ENCODE data around the gene FGD6.
"Not testable (repeated sequence)": the region's sequence is repeated elsewhere in the genome, so short reads cannot be mapped to it uniquely, and the experiment has no call there.

FGD6 gene

DNA sequence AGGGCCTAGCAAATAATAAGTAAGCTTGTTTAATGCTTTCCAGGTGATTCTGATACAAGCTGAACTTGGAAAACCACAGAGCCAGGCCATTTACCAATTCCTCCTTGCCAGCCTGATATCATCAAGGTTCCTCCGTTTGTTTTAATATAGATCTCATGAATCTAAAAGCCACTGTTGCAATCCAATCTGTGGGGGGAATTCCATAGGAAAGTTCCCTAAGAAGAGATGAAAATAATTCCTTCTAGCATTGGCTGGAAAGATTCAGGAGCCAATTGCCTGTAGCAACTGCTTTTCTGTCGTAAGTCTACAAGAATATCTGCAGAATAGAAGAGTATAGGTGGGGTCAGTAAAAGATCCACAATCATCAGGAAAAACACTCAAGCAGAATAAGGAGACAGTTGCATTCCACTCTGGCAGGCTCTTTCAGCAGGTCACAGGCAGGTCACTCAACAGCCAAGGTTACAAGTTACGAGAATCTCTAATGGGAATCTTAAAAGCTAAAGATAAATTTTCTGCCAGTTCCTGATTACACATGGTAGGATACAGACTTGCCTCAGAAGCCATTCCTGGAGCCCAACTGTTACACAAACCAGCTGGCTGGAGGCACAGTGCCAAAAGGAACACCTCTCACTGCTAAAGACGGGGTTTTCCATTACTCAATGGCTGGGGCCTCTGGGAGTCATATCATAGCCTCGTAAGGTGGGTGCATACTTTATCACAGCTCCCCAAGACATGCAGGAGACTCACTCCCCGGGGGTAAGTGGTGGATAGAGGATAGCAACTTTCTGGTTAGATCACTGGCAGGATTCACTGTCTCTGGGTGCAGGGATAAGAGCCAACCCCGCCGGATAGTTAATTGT lies 43.6 kb downstream of the FGD6 start:
- no peak for FAIRE-seq

DNA sequence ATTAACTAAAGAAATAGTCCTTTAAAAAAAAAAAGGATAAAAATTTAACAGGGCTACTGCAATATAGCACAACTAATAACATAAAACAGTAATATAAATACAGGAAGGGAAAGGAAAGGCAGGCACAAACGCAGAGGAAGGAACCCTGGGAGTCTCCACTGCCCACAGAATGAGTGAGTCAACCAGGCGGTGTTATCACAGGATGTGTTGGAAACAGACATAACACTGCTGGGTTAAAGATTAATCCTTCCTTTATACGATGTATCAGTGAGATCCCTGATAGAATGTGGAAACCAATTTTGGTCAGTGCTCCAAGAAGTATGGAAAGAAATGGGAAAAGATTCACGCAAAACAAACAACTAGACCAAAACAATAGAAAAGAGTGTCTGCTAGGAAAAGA lies 47.9 kb downstream of the FGD6 start:
- no peak for FAIRE-seq

DNA sequence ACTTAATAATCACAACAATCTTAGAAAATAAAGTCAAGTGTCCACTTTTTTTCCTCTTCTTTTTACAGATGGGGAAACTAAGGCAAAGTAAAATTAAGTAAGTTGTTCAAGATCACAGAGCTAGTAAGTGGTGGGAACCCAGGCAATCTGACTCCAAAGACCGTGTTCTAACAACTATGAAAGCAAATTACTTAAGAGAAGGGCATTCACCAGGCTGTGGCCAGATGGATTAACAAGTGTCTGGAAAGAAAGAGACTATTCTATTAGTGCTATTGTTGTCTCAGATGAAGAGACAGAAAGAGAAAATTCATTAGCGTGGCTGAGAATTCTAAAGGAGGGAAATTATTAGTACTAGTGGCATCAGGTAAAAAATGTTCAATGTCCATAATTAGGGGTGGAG lies 48.5 kb downstream of the FGD6 start:
- FAIRE-seq, result no peak

DNA sequence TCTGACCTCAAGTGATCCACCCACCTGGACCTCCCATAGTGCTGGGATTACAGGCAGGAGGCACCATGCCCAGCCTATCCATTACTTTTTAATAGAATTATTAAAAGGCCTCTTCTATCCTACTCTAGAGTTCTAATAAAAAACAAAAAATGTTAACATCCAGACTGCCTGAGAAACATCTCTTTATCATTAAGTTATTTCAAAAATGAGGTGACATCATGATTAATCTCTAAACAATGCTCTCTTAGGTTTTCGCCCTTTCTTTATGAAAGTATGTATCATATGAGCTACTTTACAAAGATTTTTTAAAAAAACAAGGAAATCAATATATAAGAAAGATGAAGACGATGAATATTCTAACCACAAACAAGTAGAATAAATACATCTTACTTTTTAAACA lies 52.6 kb downstream of the FGD6 start:
- FAIRE-seq, result no peak

DNA sequence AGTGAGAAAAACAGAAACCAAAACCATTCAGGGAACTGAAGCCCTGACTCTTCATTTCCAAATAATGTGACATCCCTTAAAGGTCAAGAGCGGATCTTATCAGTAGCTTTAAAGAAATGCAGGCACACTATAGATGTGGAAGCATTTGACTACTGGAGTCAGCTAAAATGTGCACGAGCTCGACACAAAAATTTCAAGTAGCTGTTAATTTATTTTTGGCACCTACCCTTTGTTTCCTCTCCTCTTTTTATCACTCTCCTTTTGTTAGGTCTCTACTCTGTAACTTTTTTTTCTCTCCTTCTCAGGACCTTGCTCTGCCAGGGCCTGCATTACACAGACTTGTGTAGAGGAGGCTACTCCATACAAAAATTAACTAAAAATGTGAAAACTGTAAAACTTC lies 58.3 kb downstream of the FGD6 start:
- FAIRE-seq, result no peak

DNA sequence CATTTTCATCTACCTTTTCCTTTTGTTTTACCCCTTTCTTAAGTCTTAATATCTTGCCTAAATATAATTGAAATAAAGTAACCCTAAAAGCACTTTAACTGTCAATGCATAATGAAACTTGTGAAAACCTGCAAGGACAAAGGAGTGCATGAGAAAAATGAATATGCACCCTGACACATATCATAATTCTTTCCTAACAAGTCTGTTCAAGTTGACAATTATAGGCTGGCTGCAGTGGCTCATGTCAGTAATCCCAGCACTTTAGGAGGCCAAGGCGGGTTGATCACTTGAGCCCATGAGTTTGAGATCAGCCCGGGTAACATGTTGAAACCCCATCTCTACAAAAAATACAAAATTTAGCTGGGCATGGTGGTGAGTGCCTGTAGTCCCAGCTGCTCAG lies 65.4 kb downstream of the FGD6 start:
- FAIRE-seq, result no peak

DNA sequence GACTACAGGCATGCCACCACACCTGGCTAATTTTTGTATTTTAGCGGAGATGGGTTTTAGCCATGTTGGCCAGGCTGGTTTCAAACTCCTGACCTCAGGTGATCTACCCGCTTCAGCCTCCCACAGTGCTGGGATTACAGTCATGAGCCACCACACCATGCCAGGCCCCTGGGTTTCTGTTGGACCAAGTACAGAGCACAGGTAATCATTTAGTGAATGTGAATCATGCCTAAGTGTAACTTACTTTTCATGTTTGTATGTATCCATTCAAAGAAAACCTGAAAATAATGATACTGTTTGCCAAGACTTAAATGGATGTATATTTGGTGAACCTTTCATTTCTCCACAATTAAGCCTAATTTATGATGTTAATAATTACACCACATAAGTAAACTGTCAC lies 65.9 kb downstream of the FGD6 start:
- FAIRE-seq, result no peak

DNA sequence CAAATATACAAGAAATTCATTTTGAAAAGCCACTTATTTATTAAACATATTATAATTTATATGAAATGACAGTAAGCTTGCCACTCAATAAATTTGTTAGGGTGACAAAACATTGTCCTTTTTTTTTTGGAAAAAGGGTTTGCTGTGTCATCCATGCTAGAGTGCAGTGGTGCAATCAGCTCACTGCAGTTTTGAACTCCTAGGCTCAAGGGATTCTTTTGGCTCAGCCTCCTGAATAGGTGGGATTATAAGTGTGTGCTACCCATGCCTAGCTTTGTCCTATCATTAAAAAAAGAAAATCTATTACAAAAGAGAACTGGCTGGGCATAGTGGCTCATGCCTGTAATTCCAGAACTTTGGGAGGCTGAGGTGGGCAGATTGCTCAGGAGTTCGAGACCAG lies 66.8 kb downstream of the FGD6 start:
- FAIRE-seq, result no peak

DNA sequence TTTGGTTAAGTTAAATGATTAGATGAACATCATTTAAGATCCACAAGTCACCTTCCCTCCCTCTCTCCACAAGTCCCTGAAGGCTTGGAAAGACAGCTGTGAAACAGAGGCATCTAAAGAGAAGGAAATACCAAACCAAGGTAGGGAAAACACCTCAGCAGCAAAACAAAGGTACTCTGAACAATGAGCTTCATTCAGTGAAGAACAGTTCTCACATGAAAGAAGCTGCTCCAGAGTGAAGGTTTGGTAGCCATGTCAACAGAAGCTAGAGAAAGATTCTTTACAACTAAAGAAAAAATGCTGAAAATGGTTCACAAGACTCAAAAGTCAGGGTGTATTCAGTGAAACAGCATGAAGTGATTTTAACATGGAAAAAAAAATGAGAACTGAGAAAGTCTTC lies 69.4 kb downstream of the FGD6 start:
- FAIRE-seq, result no peak

DNA sequence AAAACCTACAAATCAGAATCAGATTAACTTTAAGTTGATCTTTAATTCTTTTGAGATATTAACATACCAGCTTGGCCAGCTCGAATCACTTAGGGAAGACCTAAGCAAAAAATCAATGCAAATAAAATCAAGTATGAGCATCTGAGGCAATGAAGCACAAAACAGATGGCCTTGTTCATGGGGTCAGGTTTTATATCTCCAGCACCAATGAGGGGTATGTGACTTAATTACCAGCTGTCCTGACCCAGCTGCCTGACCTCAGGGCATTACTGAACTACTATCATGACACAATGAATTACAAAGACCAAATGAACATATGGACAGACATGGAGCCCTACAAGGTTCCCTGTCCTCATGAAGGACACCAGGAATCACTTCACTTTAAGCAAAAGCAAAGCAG lies 70.5 kb downstream of the FGD6 start:
- FAIRE-seq, result no peak

DNA sequence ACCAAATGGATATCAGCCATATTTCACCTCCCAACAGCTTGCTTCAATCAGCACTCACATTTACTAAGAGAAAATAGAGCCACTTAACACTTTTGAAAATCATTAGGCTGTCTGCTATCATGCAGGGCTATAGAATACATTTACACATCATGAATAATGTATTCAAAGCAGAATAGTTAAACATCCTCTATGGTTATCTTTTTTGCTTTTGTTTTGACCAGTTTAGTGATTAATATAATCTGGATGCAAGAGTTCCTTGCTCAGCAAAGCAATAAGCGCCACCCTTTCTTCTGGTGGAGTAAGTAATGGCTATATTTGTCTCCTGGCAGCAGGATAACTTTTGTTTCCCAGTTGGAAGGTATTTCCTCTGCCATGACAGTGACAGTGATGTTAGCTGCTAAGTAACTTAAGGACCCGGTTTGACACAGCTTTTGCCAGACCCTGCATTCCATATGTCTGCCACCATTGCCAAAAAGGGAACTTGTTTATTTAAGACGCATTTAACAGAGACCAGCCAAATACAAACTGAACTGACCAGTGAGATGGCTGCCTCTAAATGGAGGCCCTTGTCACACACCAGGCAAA lies 73.6 kb downstream of the FGD6 start:
- FAIRE-seq, result no peak

DNA sequence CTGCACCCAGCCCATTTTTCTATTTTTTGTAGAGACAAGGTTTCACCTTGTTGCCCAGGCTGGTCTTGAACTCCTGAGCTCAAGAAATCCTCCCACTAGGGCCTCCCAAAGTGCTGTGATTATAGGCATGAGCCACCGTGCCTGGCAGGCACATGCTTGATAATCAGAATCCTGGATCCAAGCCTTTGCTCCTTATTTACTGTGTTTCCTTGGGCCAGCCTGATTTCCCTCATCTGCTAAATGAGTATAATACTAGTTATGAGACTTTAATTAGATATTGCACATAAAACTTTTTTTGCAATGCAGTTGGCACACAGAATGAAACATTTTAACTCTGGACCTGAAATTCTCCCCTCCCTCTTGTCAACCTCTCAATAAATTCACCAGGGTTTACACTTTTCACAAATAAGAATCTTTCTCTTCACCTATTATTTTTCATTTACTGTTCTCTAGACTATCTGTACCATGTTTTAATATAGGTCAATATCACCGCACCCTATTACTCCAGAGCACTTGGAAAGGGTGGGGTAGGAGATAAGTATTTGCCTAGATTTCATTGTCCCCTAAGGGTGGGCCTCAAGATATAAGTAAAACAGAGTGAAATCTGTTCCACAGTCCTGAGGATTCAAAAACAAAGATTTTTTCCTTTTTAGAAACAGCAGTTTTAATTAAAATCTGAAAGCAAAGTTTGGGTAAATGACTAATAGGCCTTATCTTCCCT lies 74.7 kb downstream of the FGD6 start:
- no peak for FAIRE-seq

DNA sequence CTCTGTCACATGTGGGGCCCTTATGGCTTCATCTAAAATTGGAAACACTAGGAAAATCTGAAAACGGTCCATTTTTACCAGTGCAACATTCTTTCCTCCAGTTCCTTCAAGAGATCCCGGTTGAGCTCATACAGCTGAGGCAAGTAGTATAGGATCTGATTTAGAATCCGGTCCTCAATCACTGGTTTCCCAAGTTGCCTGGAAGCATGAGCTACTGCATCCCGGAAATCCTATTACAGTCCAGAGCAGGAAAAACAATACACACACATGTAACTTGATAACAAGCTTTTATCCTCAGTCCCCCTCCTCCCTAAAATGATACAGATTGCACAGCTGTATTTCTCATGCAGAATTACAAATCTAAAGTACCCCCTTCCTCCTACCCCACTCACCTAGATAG lies 76.0 kb downstream of the FGD6 start:
- FAIRE-seq, result no peak

DNA sequence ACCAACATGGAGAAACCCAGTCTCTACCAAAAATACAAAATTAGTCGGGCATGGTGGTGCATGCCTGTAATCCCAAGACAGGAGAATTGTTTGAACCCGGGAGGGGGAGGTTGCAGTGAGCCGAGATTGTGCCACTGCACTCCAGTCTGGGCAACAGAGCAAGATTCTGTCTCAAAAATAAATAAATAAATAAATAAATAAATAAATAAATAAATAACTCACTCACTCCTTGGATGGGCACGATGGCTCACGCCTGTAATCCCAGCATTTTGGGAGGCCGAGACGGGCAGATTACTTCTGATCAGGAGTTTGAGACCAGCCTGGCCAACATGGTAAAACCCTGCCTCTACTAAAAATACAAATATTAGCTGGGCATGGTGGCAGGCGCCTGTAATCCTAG lies 79.2 kb downstream of the FGD6 start:
- FAIRE-seq, result not testable (repeated sequence)

DNA sequence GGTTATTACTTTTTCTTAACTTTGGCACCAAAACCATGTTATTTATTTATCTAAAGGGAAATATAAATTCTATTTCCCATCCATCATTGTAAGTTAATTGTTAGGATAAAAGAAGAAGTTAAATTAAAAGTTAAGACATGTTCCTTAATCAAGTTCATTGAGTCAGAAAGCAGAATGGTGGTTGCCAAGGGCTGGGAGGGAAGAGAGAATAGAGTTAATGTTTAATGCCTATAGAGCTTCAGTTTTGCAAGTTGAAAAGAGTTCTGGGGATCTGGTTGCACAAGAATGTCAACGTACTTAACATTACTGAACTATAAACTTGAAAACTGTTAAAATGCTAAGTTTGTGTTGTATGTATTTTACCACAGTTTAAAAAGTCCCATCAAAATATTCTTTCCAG lies 80.7 kb downstream of the FGD6 start:
- FAIRE-seq, result no peak

DNA sequence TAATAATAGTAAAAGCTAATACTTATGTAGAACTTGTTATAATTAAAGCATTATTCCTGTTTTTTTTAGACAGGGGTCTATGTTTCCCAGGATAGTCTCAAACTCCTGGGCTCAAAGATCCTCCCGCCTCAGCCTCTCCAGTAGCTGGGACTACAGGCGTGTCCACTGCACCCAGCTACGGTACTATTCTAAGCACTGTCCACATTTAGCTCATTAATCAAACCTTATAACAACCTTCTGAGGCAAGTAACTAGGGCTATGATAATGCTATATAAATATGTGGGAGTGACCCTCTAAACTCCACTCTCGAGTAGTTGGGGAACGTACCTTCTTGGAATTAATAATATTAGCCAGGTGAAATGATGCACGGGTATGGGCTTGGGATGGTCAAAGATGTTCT lies 83.2 kb downstream of the FGD6 start:
- FAIRE-seq, result no peak

DNA sequence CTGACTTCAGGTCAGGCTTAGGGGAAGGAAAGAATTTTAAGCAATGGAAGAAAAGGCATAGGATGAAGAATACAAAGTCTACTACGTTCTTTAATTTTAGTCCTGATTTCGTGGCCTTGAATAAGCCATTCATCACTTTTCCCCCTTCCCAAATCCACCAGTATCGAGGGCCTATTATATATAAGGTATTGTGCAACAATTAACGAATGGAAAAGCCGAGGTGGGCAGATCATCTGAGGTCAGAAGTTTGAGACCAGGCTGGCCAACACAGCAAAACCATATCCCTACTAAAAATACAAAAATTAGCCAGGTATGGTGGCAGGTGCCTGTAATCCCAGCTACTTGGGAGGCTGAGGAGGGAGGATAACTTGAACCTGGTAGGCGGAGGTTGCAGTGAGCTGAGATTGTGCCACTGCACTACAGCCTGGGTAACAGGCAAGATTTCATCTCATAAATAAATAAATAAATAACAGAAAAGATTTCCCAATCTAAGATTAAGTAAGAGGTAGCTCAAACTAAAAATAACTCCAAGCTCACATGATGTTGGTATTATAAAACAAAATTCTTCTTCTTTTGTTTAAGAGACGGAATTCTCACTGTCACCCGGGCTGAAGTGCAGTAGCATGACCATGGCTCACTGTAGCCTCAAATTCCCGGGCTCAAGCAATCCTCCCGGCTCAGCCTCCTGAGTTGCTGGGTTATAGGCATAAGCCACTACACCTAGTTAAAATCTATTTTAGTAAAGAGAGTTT lies 85.5 kb downstream of the FGD6 start:
- no peak for FAIRE-seq

DNA sequence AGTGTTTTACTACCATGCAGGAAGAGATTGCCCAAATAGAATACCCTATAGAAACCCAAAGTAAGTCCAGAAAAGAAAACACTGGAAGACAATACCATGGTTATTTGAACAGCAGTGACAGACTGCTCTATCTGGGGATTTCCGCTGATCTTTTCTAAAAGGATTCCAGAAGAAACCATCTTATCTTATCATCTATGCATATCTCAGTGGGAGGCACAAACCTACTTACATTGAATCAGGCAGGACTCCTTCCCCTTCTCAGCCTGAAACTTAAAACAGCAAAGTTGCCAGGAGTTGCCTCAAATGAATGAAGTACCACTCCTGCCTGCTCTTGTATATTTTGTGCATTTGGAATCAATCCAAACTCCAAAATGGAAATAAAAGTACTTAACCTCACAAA lies 87.2 kb downstream of the FGD6 start:
- no peak for FAIRE-seq

DNA sequence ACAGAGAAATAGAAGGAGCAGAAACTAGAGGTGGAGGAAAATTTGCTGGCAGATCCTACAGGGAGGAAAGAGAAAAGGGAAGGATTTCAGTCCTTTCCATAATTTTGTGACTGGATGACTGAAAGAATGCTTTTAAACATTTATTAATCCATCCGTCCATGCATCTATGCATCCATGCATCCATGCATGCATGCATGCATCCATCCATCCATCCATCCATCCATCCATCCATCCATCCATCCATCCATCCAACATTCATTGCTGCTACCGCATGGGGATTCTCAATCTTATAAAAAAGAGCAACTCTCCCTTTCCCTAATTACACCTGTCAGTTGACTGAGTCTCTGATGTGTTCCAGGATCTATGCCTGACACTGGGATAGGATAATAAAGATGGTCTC lies 88.2 kb downstream of the FGD6 start:
- no peak for FAIRE-seq

DNA sequence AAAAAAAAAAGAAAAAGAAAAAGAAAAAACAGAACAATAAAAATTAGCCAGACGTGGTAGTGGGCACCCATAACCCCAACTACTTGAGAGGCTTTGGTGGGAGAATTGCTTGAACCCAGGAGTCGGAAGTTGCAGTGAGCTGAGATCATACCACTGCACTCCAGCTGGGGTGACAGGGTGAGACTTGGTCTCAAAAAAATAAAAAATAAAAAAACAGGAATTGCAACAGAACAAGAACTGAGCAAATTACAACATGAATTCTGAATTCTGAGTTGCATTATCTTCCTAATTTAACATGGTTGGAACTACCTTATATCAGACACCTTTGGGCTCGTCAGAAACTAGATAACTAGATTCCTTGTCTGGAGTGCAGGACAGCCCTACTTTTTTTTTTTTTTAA lies 90.5 kb downstream of the FGD6 start:
- no peak for FAIRE-seq

DNA sequence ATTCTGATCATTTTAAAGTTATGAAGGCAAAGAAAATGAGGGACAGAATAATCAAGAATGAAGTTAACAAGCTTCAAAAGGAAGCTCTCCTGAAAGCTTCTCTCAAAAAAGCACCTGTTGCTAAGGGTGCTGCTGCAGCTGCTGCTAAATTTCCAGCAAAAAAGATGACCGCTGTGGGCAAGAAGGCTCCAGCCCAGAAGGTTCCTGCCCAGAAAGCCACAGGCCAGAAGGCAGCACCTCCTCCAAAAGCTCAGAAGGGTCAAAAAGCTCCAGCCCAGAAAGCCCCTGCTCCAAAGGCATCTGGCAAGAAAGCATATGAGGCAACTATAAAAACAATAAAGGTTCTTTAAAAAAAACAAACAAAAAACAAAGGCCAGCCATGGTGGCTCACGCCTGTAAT lies 91.2 kb downstream of the FGD6 start:
- no peak for FAIRE-seq

DNA sequence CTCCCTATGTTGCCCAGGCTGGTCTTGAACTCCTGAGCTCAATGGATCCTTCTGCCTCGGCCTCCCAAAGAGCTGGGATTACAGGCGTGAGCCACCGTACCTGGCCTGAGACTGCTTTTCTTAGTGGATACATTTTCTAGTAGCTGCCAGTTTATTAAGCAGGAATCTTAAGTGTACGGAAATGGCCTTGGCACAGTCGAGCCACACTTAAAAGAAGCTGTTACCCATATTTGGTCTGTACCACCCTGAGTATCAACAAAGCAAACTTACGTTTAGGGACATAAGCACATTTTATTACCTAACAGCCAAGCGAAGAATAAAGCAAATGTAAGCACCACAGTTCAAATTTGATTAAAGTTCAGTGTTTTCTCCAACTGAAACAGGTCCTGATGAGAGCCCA lies 93.2 kb downstream of the FGD6 start:
- no peak for FAIRE-seq

DNA sequence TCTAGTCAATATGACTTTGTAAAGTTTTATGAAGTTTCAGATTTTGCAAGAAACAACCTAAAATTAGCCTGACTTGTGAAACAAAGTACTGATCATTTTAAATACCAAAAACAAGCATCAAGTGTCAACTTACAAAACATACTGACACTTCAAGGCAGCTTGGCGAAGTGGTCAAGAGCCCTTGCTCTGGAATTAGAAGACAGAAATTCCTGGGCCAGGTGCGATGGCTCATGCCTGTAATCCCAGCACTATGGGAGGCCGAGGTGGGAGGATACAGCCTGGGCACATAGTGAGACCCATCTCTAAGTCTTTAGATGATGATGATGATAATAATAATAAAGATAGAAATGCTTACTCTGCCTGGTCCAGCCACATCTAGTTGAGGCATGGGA lies 98.5 kb downstream of the FGD6 start:
- no peak for FAIRE-seq

Measured in TTC549 (cell line).